K562 (cell line): Measurements from ENCODE around the gene NMNAT2. TPM values are rescaled to one million over a fixed set of nuclear protein-coding genes. Genes with fewer than 3 reads are reported as not detected.

ENCODE experiments used
- ATAC-seq: fragments of 200-7000 bp; cut with Tn5 transposase; 3 replicates; pipeline ENCODE4 v1.9.1; 2020; ENCODE audit warnings: moderate library complexity
- BruUV-seq: library from RNA; stranded (reverse); fragments of 400-500 nt; replicated peaks from 2 replicates; lab custom pipeline; 2021; lab: Mats Ljungman, UMichigan
- CTCF ChIA-PET: fragments of 300-600 bp; formaldehyde crosslinking; extraction: SDS; loops from one replicate; lab custom pipeline; 2021; ENCODE audit warnings: low intra/inter-chr PET ratio; lab: Yijun Ruan, JAX
- POLR2A ChIA-PET: fragments of 300-600, 350-650 bp; sonication (Branson Sonifier 250); formaldehyde crosslinking; extraction: SDS; loops from one replicate; lab custom pipeline; 2021; ENCODE audit warnings: antibody characterized with exemption, inconsistent platforms; lab: Yijun Ruan, JAX
- DNase-seq, 4 experiments: peaks; one replicate each; pipeline versions ENCODE4 v3.0.0 to v3.0.0-alpha.2; 2011 to 2018; ENCODE audit warnings: low spot score in 3 of 4, mixed read lengths in 3 of 4; ENCODE audit errors: extremely low read depth in 1 of 4
- FAIRE-seq: peaks from 2 replicates; lab custom pipeline; 2011; peaks lifted over from hg19 to GRCh38; lab: Jason Lieb, UNC
- H2AFZ ChIP-seq: 2 replicates; pipeline ENCODE4 v1.6.0; 2011; ENCODE audit warnings: low read depth, low read length, control low read depth, inconsistent platforms
- H3K27ac ChIP-seq: fragments of 200-600 bp; 3 replicates; pipeline ENCODE4 v1.8.0; 2011; ENCODE audit warnings: low read depth, mild to moderate bottlenecking, control low read depth, inconsistent platforms, low read length, moderate library complexity, mixed read lengths; ENCODE audit errors: extremely low read depth
- H3K27me3 ChIP-seq, 2 experiments: fragments of 300-600 bp in 1 of 2; 2 replicates in 1 of 2; 3 replicates in 1 of 2; pipeline versions ENCODE4 v1.6.0 to v1.8.0; 2011; ENCODE audit warnings: inconsistent platforms in 2 of 2, low read length in 2 of 2, mild to moderate bottlenecking in 1 of 2, mixed read lengths in 1 of 2, moderate library complexity in 1 of 2; ENCODE audit not compliant: control insufficient read depth in 2 of 2, insufficient read depth in 2 of 2
- H3K36me3 ChIP-seq: fragments of 300-600 bp; 3 replicates; pipeline ENCODE4 v1.8.0; 2011; ENCODE audit warnings: mild to moderate bottlenecking, low read length, inconsistent platforms; ENCODE audit not compliant: control insufficient read depth, insufficient read depth
- H3K4me1 ChIP-seq, 2 experiments: fragments of 200-600 bp in 1 of 2; replicated peaks in 1 of 2; 2 replicates in 1 of 2; 3 replicates in 1 of 2; pipeline versions ENCODE4 v1.5.1 to v1.8.0; 2011; ENCODE audit warnings: inconsistent platforms in 2 of 2, low read length in 2 of 2, mild to moderate bottlenecking in 1 of 2, mixed read lengths in 1 of 2, moderate library complexity in 1 of 2; ENCODE audit not compliant: control insufficient read depth in 2 of 2, insufficient read depth in 2 of 2
- H3K4me2 ChIP-seq: 2 replicates; pipeline ENCODE4 v1.6.1; 2011; ENCODE audit warnings: low read length, control low read depth, inconsistent platforms, mixed read lengths; ENCODE audit not compliant: insufficient read depth
- H3K4me3 ChIP-seq: fragments of 200-600 bp; sonication (generic), shearing (Covaris generic); 2 replicates; pipeline ENCODE4 v1.5.1; 2016; ENCODE audit warnings: control low read depth, inconsistent platforms
- H3K79me2 ChIP-seq: fragments of 200-600 bp; 3 replicates; pipeline ENCODE4 v1.8.0; 2011; ENCODE audit warnings: low read length, inconsistent platforms; ENCODE audit not compliant: control insufficient read depth, insufficient read depth
- H3K9ac ChIP-seq, 2 experiments: 2 replicates each; pipeline versions ENCODE4 v1.6.0 to v1.6.1; 2011; ENCODE audit warnings: low read depth in 2 of 2, low read length in 2 of 2, control low read depth in 1 of 2, inconsistent platforms in 1 of 2, mild to moderate bottlenecking in 1 of 2, mixed read lengths in 1 of 2; ENCODE audit not compliant: insufficient read depth in 1 of 2
- H3K9me1 ChIP-seq: one replicate; pipeline ENCODE4 v1.6.0; 2011; ENCODE audit warnings: inconsistent platforms, mild to moderate bottlenecking, low read length, moderate library complexity; ENCODE audit not compliant: control insufficient read depth, insufficient read depth
- H3K9me3 ChIP-seq: replicated peaks from 2 replicates; pipeline ENCODE4 v1.5.1; 2011; ENCODE audit warnings: low read depth, low read length, inconsistent platforms; ENCODE audit not compliant: control insufficient read depth, insufficient read depth
- H4K20me1 ChIP-seq: replicated peaks from 2 replicates; pipeline ENCODE4 v1.6.1; 2011; ENCODE audit warnings: low read length, inconsistent platforms, mixed read lengths; ENCODE audit not compliant: control insufficient read depth, insufficient read depth
- DPF2 ChIP-seq: fragments of 450-650 bp; IDR thresholded peaks from 2 replicates; pipeline ENCODE4 v1.6.1; 2016
- FOXA3 ChIP-seq, 2 experiments: fragments of 450-650 bp in 1 of 2; sonication (generic) in 1 of 2; formaldehyde crosslinking; IDR thresholded peaks in 1 of 2; conservative IDR thresholded peaks in 1 of 2; 2 replicates each; pipeline versions ENCODE4 v1.4.0 to v1.8.0; 2020 to 2022; ENCODE audit warnings: mild to moderate bottlenecking in 2 of 2, missing genetic modification reagents in 1 of 2
- FOXJ3 ChIP-seq: sonication (generic); formaldehyde crosslinking; IDR thresholded peaks from 2 replicates; pipeline ENCODE4 v1.4.0; 2020; ENCODE audit warnings: mild to moderate bottlenecking, missing genetic modification reagents
- GATAD2A ChIP-seq: fragments of 450-650 bp; IDR thresholded peaks from 2 replicates; pipeline ENCODE4 v1.6.1; 2017
- KAT7 ChIP-seq: sonication (generic); formaldehyde crosslinking; IDR thresholded peaks from 2 replicates; pipeline ENCODE4 v1.8.0; 2022; ENCODE audit warnings: missing genetic modification reagents, mild to moderate bottlenecking, borderline replicate concordance
- NCOA6 ChIP-seq: fragments of 450-650 bp; IDR thresholded peaks from 2 replicates; pipeline ENCODE4 v1.6.1; 2017; ENCODE audit warnings: mild to moderate bottlenecking
- NRF1 ChIP-seq, 2 experiments: fragments of 450-650 bp; IDR thresholded peaks in 1 of 2; conservative IDR thresholded peaks in 1 of 2; 2 replicates each; pipeline ENCODE4 v1.6.1; 2014; ENCODE audit warnings: mild to moderate bottlenecking in 2 of 2
- PCBP1 ChIP-seq: fragments of 200-400 bp; formaldehyde crosslinking; IDR thresholded peaks from 2 replicates; pipeline ENCODE4 v1.6.1; 2018; ENCODE audit warnings: mild to moderate bottlenecking, low read depth, low read length; ENCODE audit not compliant: poor library complexity, severe bottlenecking
- STAG1 ChIP-seq: sonication (generic); formaldehyde crosslinking; IDR thresholded peaks from 2 replicates; pipeline ENCODE4 v1.5.0; 2020; ENCODE audit warnings: missing genetic modification reagents, borderline replicate concordance
- TFAP4 ChIP-seq: sonication (generic); formaldehyde crosslinking; IDR thresholded peaks from 2 replicates; pipeline ENCODE4 v1.8.0; 2022; ENCODE audit warnings: missing genetic modification reagents, mild to moderate bottlenecking, moderate library complexity, borderline replicate concordance
- TRIM25 ChIP-seq: fragments of 450-650 bp; IDR thresholded peaks from 2 replicates; pipeline ENCODE4 v1.7.0; 2016; ENCODE audit warnings: borderline replicate concordance
- WGBS: fragments of 100-300 bp; shearing (Covaris generic); methylation state at CpG from one replicate; pipeline ENCODE4 v1.1.6; 2016; ENCODE audit warnings: low coverage, mixed read lengths; ENCODE audit not compliant: insufficient coverage; ENCODE audit errors: missing lambda C conversion rate; 5-methylcytosine and 5-hydroxymethylcytosine counted together
- in situ Hi-C: fragments of 300-500 bp; cut with MboI; formaldehyde crosslinking; loops from 4 replicates; pipeline ENCODE4 v1.15.0; 2018; ENCODE audit warnings: inconsistent platforms, mixed read lengths
- intact Hi-C: fragments of 100-400 bp; cut with micrococcal nuclease; formaldehyde crosslinking; loops from 2 replicates; pipeline ENCODE4 v1.14.2; 2022
- polyA plus RNA-seq, 8 experiments: library from polyadenylated mRNA; depleted of rRNA in 4 of 8; stranded (reverse) in 5 of 8; unstranded in 3 of 8; fragments of >200 nt; fragmentation: Nextera tagmentation in 2 of 8; fragmentation: Illumina TruSeq in 1 of 8; extraction: Ambion mirVana in 2 of 8; extraction: Trizol in 1 of 8; gene quantifications; 2 replicates each; pipeline versions ENCODE4 v1.2.1 to v1.2.3, GENCODE V29; 2011 to 2014; ENCODE audit warnings: inconsistent platforms in 1 of 8, missing spikeins in 1 of 8
- total RNA-seq, 7 experiments: library from RNA; depleted of rRNA in 6 of 7; stranded (reverse); fragments of >200 nt in 6 of 7; fragmentation: Illumina TruSeq in 2 of 7; extraction: Trizol in 2 of 7; gene quantifications; 2 replicates each; pipeline versions ENCODE4 v1.2.1 to v1.2.3, GENCODE V29; 2011 to 2021; ENCODE audit warnings: low replicate concordance in 1 of 7
- TF ChIP-seq, protein P1 (sequence below): fragments of 250-450 bp; sonication (Bioruptor Pico); IDR thresholded peaks from 2 replicates; pipeline ENCODE4 v1.4.0; 2020; ENCODE audit warnings: mild to moderate bottlenecking, moderate library complexity
- TF ChIP-seq, protein P2 (sequence below): fragments of 250-450 bp; sonication (Bioruptor Pico); IDR thresholded peaks from 2 replicates; pipeline ENCODE4 v1.9.0; 2021; ENCODE audit warnings: mild to moderate bottlenecking, inconsistent platforms

The NMNAT2 gene
- total and polyA plus RNA-seq, 9 of the 15 experiments (the other 6 are each of a cell fraction or from before 2014, with no cell fraction given) = not detected

- no peaks in the 10 kb centered on the region for H3K36me3 ChIP-seq
- no peak overlapping the region for H3K9ac ChIP-seq
- DNase-seq (no peak), FAIRE-seq (no peak), ATAC-seq (no peak)
- no peak overlapping the region for H2AFZ ChIP-seq
- no TSS peak for BruUV-seq
- CTCF ChIA-PET = no interaction called here
- H3K9me3 ChIP-seq = no peaks in the 10 kb centered on the region
- POLR2A ChIA-PET = interaction anchor here (0.6 kb wide), 1 partner anchor 324 kb away, joined by 3 read pairs; no protein-coding TSS in a partner anchor
- no peak overlapping the region for H3K27ac ChIP-seq
- H3K4me2 ChIP-seq = no peak overlapping the region
- H3K79me2 ChIP-seq = no peaks in the 10 kb centered on the region
- H3K27me3 ChIP-seq = peaks cover 2 to 5% of the 10 kb centered on the region in 2 experiments; a peak in 1 of 5 replicates
- no peaks in the 10 kb centered on the region for H3K9me1 ChIP-seq
- H3K4me3 ChIP-seq = no peak overlapping the region
- H4K20me1 ChIP-seq = no peaks in the 10 kb centered on the region
- H3K4me1 ChIP-seq = no peaks in the 10 kb centered on the region
- 0% methylated on average over 4 of the region's 4 CpGs for WGBS
- in situ Hi-C loops (no loop called here), intact Hi-C loops (no loop called here)
- TF ChIP-seq TRIM25 = no peak
- no peak for TF ChIP-seq KAT7 (CRISPR knock-in tag)
- TF ChIP-seq FOXA3 (CRISPR knock-in tag; conservative IDR thresholded peaks at IDR 0.05 in 1 of 2, IDR thresholded peaks at IDR 0.05 in 1 of 2) = no peak
- TF ChIP-seq FOXJ3 (CRISPR knock-in tag) = no peak
- TF ChIP-seq, protein P1, sequence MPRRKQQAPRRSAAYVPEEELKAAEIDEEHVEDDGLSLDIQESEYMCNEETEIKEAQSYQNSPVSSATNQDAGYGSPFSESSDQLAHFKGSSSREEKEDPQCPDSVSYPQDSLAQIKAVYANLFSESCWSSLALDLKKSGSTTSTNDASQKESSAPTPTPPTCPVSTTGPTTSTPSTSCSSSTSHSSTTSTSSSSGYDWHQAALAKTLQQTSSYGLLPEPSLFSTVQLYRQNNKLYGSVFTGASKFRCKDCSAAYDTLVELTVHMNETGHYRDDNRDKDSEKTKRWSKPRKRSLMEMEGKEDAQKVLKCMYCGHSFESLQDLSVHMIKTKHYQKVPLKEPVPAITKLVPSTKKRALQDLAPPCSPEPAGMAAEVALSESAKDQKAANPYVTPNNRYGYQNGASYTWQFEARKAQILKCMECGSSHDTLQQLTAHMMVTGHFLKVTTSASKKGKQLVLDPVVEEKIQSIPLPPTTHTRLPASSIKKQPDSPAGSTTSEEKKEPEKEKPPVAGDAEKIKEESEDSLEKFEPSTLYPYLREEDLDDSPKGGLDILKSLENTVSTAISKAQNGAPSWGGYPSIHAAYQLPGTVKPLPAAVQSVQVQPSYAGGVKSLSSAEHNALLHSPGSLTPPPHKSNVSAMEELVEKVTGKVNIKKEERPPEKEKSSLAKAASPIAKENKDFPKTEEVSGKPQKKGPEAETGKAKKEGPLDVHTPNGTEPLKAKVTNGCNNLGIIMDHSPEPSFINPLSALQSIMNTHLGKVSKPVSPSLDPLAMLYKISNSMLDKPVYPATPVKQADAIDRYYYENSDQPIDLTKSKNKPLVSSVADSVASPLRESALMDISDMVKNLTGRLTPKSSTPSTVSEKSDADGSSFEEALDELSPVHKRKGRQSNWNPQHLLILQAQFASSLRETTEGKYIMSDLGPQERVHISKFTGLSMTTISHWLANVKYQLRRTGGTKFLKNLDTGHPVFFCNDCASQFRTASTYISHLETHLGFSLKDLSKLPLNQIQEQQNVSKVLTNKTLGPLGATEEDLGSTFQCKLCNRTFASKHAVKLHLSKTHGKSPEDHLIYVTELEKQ (CRISPR knock-in tag) = no peak
- no peak for TF ChIP-seq NCOA6
- no peak for TF ChIP-seq TFAP4 (CRISPR knock-in tag)
- TF ChIP-seq NRF1 (conservative IDR thresholded peaks at IDR 0.05 in 1 of 2, IDR thresholded peaks at IDR 0.05 in 1 of 2) = no peak
- no peak for TF ChIP-seq GATAD2A
- no peak for TF ChIP-seq PCBP1
- TF ChIP-seq, protein P2, sequence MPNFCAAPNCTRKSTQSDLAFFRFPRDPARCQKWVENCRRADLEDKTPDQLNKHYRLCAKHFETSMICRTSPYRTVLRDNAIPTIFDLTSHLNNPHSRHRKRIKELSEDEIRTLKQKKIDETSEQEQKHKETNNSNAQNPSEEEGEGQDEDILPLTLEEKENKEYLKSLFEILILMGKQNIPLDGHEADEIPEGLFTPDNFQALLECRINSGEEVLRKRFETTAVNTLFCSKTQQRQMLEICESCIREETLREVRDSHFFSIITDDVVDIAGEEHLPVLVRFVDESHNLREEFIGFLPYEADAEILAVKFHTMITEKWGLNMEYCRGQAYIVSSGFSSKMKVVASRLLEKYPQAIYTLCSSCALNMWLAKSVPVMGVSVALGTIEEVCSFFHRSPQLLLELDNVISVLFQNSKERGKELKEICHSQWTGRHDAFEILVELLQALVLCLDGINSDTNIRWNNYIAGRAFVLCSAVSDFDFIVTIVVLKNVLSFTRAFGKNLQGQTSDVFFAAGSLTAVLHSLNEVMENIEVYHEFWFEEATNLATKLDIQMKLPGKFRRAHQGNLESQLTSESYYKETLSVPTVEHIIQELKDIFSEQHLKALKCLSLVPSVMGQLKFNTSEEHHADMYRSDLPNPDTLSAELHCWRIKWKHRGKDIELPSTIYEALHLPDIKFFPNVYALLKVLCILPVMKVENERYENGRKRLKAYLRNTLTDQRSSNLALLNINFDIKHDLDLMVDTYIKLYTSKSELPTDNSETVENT (CRISPR knock-in tag) = no peak
- no peak for TF ChIP-seq STAG1 (CRISPR knock-in tag)
- no peak for TF ChIP-seq DPF2
Observed at GRCh38 chr1:183361081-183361480, 57.1 kb downstream of the NMNAT2 start.
